HG03565 (cell line): ENCODE measurements around the gene OSBPL10.
"Not testable (repeated sequence)": the region's sequence is repeated elsewhere in the genome, so short reads cannot be mapped to it uniquely, and the experiment has no call there.

Experiments used
- ATAC-seq: cut with Tn5 transposase; IDR thresholded peaks from one replicate; pipeline ENCODE4 v1.9.1; 2021; ENCODE audit warnings: mild to moderate bottlenecking, moderate library complexity; ENCODE audit not compliant: unreplicated experiment

OSBPL10 gene

DNA sequence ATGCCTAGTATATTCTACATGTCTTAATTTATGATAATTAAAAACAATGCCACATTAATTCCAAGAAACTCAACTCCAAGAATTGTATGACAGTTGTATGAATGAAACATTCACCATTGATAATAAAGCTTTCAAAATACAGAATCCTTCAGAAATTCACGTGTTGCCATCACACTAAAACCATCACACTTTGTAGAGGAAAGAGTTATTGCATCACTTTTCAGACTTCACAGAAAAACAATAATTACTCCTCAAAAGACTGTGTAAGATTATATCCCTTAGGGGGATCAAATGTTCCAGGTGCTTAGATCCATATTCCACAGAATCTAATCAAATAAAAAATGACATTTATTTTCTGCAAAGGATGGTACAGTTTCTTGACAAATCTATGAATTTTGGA is 85.0 kb downstream of the OSBPL10 start:
- no peak for ATAC-seq

DNA sequence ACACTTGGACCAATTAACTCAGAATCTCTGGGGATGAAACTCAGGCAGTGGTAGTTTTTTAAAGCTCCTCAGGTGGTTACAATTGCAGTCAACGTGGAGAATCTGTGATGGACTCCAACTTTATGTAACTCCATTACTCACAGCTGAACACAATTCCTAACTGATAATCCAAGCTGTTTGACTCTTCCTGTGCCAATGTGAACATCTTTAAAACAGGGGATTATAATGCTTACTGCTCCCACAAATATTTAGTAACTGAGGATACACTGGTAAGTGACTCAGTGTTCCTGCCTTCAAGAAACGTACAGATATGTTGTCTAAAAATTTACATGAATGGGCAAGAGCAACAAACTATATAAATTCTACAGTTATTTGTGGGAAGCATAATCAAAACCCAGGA is 85.6 kb downstream of the OSBPL10 start:
- ATAC-seq: no peak

DNA sequence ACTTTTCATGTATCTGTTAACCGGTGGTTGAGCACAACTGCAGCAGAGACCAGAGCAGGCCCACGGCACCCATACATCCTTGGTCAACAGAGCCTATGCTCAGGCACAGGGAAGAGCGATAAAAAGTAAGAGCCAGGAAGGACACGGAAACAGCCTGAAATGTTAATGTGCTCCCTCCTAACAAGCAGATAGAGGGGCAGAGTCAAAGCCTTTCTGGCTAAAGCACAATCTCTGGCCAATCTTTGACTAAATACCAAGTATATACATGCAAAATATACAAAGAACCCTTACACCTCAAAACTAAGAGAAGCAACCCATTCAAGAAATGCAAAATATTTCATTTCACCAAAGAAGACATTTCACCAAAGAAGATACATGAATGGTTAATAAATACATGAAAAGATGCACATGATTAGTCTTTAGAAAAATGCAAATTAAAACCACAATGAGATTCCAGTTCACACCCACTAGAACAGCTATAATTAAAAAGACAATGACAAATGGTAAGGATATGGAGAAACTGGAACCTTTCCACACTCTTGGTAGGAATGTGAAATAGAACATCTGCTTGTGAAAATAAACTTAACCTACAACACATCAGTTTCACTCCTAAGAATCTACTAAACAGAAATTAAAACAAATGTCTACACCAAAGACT is 88.0 kb downstream of the OSBPL10 start:
- ATAC-seq: no peak

DNA sequence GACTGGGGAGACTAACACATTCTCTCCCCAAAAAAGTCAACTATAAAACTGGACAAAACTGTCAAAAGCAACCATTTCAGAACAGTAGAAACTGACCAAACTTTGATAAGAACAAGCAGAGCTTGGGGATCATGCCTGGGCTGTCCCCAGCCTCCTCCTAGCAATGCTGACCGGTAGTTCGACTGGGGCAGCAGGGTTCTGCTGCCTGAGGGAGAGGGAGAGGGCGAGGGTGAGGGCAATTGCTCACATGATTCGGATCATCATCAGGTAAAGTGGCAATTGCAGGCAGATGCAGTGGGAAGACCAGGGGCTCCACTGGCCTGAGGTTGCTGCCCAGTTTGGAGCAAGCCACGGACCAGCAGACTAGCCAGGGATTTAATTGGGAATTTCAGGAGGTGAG is 88.6 kb downstream of the OSBPL10 start:
- ATAC-seq: no peak

DNA sequence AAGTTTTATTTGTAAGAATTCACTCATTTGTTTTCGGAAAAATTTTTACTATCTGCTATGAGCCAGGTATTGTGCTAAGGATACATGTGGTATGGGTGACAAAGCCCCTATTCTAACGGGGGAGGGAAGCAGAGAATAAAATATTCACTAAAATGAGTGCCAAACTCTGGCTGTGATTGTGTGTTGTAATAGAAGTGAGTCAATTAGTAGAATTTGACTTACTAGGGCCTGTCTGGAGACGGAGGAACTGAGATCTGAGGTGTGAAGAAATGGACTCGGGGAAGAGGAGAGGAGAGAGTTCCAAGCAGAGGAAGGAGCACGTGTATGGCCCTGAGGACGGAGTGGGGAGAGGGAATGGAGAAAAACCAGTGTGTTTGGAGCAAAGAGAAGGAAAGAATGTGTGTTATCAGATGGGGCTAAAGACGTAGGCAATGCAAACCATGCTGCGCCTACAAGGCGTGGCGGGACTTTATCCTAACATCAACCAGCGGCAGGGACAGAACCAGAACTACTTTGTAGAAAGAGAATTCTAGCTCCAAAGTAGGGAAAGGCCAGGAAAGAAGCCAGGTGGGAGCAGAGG is 89.1 kb downstream of the OSBPL10 start:
- no peak for ATAC-seq

DNA sequence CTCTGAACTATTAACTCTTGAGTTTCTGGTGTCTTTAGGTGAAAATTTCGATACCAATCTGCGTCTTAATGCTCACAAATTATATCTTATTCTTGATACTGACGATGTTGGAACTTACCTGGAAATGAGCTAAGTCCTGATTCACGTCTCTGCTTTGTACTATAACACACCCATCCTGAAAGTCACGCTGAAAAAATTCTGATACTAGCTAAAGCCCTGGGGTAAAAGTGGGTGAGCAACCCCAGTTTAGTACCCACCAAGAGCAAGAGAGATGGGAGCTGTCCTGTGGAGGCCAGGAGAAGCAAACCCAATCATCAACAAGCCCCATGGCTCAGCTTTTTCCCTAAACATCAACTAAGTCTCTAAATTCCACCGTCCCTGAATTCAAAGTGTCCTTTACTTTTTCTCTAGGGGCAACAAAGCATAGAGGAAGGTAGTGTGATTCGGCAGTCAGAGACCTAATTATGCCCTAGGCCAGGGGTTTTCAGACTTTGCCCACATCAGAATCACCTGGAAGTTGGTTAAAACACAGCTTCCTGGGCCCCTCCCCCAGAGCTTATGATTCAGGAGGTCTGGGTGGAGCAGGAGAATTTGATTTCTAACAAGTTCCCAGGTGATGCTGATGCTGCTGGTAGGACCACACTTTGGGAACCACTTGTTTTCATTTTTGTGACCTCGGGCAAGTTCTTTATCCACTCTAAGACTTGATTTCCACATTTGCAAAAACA is 90.2 kb downstream of the OSBPL10 start:
- ATAC-seq: no peak

DNA sequence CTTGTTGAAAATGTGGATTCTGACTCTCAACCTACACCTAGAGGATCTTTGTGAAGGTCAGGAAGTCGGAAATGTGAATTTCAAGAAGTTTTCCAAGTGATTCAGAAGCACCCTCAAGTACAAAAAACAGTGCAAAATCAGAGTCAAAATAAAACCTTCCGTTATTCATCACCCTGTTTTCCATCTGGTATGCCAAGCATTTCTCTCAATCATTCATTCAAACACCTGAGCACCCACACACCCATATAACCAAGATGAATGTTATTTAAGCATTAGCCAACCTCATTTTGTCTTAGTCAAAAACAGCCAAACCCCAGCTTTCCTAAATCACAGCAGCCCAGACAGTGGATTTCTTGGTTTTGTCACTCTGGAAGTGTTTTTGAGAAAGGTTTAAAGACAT is 91.1 kb downstream of the OSBPL10 start:
- no peak for ATAC-seq

DNA sequence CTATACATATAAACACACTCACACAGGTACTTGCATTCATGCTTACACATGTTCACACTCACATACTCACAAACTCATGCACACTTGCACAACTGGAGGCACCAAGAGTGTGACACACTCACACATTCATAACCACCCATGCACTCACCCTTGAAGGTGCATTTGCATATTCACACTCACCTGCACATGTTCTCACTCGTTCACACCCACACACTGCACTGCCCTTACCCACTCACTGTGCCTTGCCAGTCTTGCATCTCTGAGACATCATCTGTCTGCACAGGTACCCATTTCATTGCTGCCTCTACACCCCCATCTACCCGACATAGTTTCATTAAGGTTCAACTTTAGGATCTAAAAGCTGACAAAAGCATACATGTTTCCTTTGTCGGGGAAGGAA is 95.8 kb downstream of the OSBPL10 start:
- no peak for ATAC-seq

DNA sequence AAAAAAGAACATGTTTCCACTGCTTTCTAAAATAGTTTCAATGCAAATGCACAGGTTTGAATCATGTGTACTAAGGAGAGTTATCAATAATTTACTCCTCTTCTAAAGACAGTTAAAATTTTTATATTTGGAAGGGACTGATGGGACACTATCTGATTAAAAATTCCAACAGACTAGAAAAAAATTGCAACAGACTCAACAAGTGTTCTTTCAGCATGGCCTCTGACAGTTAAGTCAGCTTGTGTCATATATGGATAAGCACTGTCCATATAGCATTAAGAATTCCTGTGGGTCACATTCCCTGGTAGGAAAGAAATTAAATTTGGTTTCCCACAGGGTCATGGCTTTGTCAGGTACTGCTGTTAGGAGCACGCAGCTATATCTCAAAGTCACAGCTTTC is 96.8 kb downstream of the OSBPL10 start:
- ATAC-seq: no peak

DNA sequence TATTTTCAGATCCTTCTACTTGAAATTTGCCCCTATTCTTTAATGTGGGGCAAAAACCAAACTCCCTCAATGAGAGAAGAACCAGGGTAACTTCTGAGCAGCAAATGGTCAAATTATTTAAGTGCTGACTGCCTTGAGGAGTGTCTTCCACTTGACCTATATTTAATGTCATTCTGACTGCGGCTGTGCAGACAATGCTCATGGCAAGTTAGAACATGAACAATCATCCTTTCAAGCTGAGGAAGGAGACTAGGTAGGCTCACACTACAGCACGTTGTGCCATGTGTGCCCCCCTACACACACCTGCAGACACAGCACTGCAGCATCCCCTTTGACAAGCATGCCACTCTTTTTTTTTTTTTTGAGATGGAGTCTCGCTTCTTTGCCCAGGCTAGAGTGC is 98.2 kb downstream of the OSBPL10 start:
- ATAC-seq: no peak

DNA sequence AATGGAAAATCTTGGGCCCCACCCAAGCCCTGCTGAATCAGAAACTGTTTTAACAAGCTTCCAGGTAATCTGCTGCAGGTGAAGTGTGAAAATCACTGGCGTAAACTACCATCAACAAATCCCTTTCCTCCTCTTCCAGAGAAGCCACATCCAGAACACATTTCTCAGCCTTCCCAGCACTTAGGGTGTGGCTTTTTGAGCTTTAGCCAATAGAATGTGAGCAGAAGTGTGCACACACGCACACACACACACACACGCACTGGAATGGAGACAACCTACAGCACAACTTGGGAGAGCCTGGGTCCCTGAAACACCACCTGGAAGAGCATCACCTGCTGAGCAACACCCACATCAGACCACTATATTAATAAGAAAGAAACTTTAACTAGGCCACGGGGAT is 98.6 kb downstream of the OSBPL10 start:
- no peak for ATAC-seq

DNA sequence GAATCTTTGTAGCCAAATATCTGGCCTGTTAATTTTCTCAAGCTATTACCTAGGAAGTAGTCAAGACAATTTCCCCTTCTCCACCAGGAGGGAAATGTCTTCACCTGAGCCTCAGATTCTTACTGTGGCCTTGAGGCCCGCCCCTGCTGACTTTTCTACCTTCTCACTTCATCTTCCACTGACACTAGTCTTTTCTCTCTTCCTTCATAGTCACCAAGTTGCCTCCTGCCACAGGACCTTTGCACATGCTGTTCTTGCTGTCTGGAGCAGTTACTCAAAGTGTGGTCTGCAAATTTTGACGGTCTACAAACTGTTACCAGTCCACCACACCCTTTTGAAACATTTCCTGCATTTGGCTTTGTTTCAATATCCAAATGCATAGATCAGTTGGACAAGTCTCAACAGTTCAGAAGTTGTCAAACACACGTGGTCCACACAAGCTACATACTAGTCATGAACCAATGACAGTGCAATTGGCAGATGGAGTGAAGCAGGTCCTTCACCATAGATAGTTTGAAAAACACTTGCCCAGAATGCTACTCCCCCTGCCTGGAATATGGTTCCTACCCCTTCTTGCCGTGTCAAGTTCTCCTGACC is 100.5 kb downstream of the OSBPL10 start:
- no peak for ATAC-seq

DNA sequence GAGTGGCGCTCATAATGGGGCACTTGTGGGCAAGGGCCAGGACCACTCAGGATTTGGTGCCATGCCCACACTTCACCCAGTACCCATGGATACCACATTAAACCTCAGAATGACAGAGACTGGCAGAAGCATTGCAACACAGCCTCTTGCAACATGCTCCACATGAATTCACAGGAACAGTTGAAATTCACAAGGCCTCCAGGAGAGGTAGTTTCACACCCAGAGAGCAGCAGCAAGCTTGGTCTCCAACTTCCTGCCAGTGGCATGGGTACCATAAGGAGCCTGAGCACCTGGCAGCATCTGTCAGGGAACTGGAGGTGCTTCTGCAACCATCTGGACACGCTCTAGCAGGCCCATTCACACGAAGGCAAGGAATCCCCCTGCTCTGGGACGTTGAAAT is 101.0 kb downstream of the OSBPL10 start:
- ATAC-seq: no peak

DNA sequence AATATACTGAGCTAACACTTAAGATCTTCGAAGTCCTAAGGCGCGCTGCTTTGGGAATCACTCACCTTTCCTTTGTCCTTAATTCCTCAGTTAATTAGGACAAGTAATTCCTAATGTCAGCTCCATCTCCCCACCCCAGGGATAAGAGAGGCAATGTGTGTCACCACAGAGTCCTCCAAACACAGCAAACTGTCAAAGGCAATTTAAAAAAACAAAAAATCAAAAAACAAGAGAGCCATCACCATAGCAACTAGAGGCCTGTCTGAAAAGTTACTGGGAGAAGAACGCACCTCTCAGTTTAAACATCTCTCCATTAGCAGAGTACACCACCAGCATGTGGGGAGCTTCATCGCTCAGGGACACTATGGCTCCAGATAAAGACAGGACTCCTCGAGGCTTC is 101.7 kb downstream of the OSBPL10 start:
- ATAC-seq: no peak

DNA sequence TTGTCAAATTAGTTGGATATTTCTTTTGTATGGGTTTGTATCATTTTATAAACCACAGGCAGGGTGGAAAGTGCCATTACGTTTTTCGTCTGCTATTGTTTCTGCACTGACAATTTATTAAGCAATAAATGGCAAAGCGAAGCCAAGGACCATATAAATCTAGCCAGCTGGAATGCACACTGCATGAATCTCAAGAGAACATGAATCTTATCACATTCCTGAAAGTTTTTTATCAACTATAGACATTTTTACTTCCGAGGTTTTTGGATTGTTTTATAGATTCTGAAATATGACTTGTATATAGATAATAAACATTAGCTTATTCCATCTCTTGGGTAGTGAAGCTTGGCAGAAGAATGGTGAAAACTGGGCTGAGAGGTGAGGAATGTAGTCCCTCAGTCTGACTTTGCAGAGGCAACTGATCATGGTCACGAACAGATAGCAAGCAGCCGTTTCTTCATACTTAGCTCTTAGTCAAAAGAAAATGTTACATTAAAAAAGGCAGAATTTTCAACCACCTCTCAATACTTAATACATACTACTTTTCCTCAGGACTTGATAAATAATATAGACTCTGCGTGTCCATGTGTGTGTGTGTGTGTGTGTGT is 102.7 kb downstream of the OSBPL10 start:
- ATAC-seq: no peak

DNA sequence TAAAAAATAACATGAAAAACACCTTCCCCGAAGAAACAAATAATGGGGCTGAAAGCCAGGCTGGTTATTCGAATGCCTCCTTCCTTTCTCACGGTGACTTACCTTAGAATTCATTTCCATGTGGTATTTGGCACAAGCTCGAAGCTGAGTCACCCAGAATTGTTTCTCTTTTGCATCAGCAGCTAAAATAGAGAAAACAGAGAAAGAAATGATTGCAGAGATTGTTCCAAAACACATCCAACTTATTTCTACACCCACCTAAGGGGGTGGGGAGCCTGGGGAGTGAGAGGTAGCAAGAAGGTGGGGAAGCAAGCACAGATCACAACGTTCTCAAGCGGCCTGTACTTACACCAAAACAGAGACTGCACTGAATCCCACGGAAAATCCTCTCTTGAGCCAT is 104.7 kb downstream of the OSBPL10 start:
- no peak for ATAC-seq

DNA sequence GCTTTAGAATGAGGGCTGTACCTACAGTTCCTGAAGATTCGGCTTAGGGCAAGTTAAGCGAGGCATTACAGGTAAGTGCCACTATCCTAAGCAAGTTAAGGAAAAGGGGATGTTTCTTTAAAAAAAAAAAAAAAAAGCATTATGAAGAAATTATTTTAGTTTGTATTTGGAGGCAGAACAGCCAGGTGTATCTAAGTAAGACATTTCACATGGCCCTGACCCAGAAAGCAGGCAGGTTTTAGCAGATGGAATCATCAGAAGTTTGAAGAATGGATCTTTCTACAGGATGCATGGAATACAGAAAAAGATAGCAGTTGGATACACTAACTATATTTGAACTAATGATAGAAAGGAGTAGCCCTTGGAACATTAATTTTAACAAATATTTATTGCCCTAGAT is 105.6 kb downstream of the OSBPL10 start:
- no peak for ATAC-seq

DNA sequence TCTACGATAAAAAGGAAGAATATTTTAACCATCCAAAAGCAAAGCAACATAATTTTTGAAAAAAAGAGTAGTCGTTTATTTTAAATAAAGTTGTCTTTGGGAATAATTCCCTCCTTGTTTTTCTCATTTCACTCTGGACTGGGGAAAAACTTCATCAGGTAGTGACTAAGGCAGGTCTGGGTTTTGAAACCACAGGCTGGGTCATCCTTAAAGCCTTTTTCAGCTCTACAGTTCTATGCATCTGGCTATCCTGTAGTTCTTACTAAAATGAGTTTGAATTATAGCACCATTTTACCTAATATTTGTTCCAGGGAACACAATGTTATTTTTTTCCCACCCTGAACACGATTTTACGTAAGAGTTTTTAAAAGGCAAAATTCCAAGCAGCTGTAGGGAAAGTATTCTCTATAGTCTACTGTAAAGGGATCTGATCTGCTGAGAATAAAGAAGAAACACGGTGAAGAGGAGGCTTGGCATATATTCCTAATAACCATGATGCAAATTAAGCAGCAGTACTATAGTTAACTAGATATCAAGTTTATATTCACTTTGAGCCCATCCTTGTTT is 107.7 kb downstream of the OSBPL10 start:
- ATAC-seq: no peak

DNA sequence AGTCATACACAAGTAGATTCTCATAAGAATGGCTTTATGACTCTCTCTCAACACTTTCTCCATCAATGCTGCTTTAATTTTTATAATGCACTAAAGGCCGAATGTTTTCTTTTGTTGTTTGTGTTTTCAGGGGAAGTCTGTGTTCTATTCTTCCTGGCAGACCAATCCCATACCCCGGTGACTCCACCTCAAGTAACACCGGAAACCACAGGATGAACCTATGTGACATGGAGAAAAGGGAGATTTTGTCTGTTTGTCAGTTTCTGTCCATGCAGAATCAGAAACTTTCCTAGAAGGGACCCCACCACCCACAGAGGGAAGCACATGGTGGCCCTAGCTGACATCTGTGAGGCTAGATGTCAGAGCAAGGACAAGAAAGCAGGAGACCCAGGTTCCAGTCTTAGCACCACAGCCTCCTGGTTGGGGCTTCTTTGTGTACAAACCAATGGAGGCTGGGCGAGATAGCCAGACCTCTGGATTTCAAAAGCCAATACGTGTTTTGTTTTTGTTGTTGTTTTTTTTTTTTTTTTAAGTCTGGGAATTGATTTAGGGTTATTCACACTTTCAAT is 109.0 kb downstream of the OSBPL10 start:
- ATAC-seq: no peak

DNA sequence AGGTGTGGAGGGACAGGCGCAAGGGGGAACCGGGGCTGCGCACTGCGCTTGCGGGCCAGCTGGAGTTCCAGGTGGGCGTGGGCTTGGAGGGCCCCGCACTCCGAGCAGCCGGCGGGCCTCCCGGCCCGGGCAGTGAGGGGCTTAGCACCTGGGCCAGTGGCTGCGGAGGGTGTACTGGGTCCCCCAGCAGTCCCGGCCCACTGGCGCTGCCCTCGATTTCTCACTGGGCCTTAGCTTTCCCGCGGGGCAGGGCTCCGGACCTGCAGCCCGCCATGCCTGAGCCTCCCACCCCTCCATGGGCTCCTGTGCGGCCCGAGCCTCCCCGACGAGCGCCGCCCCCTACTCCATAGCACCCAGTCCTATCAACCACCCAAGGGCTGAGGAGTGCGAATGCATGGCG is 111.0 kb downstream of the OSBPL10 start:
- not testable (repeated sequence) for ATAC-seq

DNA sequence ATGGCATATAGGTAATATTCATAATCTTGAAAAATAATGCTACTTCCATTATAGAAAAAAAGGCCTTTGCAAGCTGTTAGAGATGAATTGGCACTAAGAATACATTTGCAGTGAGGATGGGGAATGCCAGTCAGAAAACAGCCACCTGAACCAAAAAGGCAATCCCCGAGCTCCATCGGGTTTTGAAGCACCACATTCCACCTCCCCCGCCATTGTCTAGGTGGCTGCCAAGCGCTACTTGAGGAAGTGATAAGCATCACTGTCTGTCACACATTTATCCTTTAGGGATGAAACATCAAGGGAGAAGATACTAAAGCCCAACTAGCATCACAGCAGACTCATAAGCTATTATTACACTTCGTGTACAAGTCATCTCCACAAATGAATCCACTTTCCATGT is 112.8 kb downstream of the OSBPL10 start:
- ATAC-seq: no peak
